Right ventricle myocardium superior (tissue), 1 donor: ENCODE results near the gene GDF3. TPM values are rescaled to one million over a fixed set of nuclear protein-coding genes. Genes with fewer than 3 reads are reported as not detected.
"Not testable (repeated sequence)": the region's sequence is repeated elsewhere in the genome, so short reads cannot be mapped to it uniquely, and the experiment has no call there.

Experiments
- ATAC-seq: fragments of 200-7000 bp; cut with Tn5 transposase; one replicate; pipeline ENCODE4 v1.9.1; 2020; ENCODE audit warnings: mild to moderate bottlenecking; ENCODE audit not compliant: poor library complexity
- DNase-seq: peaks from one replicate; pipeline ENCODE4 v3.0.0-alpha.2; 2020
- intact Hi-C: fragments of 100-400 bp; cut with DNase I; formaldehyde crosslinking; loops from one replicate; pipeline ENCODE4 v1.11.2; 2022
- total RNA-seq: library from RNA; stranded (reverse); fragmentation: NEBNext Ultra II Directional; extraction: Animal tissue kit (Norgen Biotek cat#: 25700); gene quantifications from one replicate; pipeline ENCODE4 v1.2.1, GENCODE V29; 2021
- donor health status: DM: no; HTN: yes; CAD: no; lungs with severe emphysema.

Gene GDF3
- total RNA-seq, 1 donor from 2014 or later: not detected

GRCh38 chr12:7677432-7677888, 18.1 kb downstream of the GDF3 start:
- ATAC-seq, DNase-seq: not testable (repeated sequence)
- intact Hi-C loops: loop anchor here (5.0 kb wide), 1 partner anchor 130 kb away; no protein-coding TSS in a partner anchor

- intact Hi-C loops: loop anchor here (5.0 kb wide), 1 partner anchor 132 kb away; no protein-coding TSS in a partner anchor
- ATAC-seq, DNase-seq: not testable (repeated sequence)
These were observed 20.1 kb downstream of the GDF3 start for GRCh38 chr12:7675455-7675854.

- ATAC-seq (no peak), DNase-seq (no peak)
- intact Hi-C loops: no loop called here
These were observed 27.4 kb downstream of the GDF3 start for GRCh38 chr12:7668171-7668570.

- intact Hi-C loops: no loop called here
- DNase-seq: no peak
- no peak for ATAC-seq
These were observed 28.4 kb downstream of the GDF3 start for GRCh38 chr12:7667125-7667524.

- ATAC-seq: no peak
- intact Hi-C loops: no loop called here
- DNase-seq: no peak
These were observed 29.0 kb downstream of the GDF3 start for GRCh38 chr12:7666595-7666994.

- DNase-seq (no peak), ATAC-seq (no peak)
- intact Hi-C loops: no loop called here
These were observed 33.8 kb downstream of the GDF3 start for GRCh38 chr12:7661741-7662140.

GRCh38 chr12:7656121-7656520, 39.5 kb downstream of the GDF3 start:
- ATAC-seq (no peak), DNase-seq (no peak)
- intact Hi-C loops: no loop called here

GRCh38 chr12:7650091-7650490, 45.5 kb downstream of the GDF3 start:
- intact Hi-C loops: no loop called here
- ATAC-seq: no peak
- no peak for DNase-seq

- ATAC-seq: no peak
- intact Hi-C loops: no loop called here
- DNase-seq: no peak
These were observed 48.5 kb downstream of the GDF3 start for GRCh38 chr12:7647071-7647470.

GRCh38 chr12:7646178-7646475, 49.4 kb downstream of the GDF3 start:
- DNase-seq (no peak), ATAC-seq (no peak)
- intact Hi-C loops: no loop called here

- DNase-seq: no peak
- intact Hi-C loops: no loop called here
- no peak for ATAC-seq
These were observed 50.0 kb downstream of the GDF3 start for GRCh38 chr12:7645395-7646177.

- DNase-seq: no peak
- ATAC-seq: no peak
- intact Hi-C loops: no loop called here
These were observed 52.7 kb downstream of the GDF3 start for GRCh38 chr12:7642876-7643309.

- no peak for ATAC-seq
- DNase-seq: no peak
- intact Hi-C loops: no loop called here
These were observed 53.3 kb downstream of the GDF3 start for GRCh38 chr12:7642287-7642686.

- intact Hi-C loops: not testable (repeated sequence)
- peak; percentile 49 for DNase-seq
These were observed 55.2 kb downstream of the GDF3 start for GRCh38 chr12:7640123-7640995.

More at GRCh38 chr12:7640123-7640995, 55.2 kb downstream of the GDF3 start:
- ATAC-seq: not testable (repeated sequence)

Other genes starting within 250 kb of the GDF3 start
- gene CD163, start 192.0 kb downstream of the GDF3 start, total RNA-seq: 72.0 TPM
- not detected for gene APOBEC1, start 29.9 kb downstream of the GDF3 start, total RNA-seq
- gene DPPA3, start 15.7 kb upstream of the GDF3 start, total RNA-seq: not detected
- not detected for gene CLEC4C, start 51.6 kb upstream of the GDF3 start, total RNA-seq
- gene NANOGNB, start 69.4 kb upstream of the GDF3 start, total RNA-seq: not detected
- gene NANOG, start 93.6 kb upstream of the GDF3 start, total RNA-seq: not detected
- gene SLC2A14, start 177.1 kb upstream of the GDF3 start, total RNA-seq: not detected
- 8.8 TPM for gene SLC2A3, start 240.4 kb upstream of the GDF3 start, total RNA-seq